K562 (cell line): Measurements from ENCODE around the gene PPM1F. TPM values are rescaled to one million over a fixed set of nuclear protein-coding genes. Genes with fewer than 3 reads are reported as not detected.

Experiments
- ATAC-seq: fragments of 200-7000 bp; cut with Tn5 transposase; 3 replicates; pipeline ENCODE4 v1.9.1; 2020; ENCODE audit warnings: moderate library complexity
- BruUV-seq: library from RNA; stranded (reverse); fragments of 400-500 nt; replicated peaks from 2 replicates; lab custom pipeline; 2021; lab: Mats Ljungman, UMichigan
- CTCF ChIA-PET: fragments of 300-600 bp; formaldehyde crosslinking; extraction: SDS; loops from one replicate; lab custom pipeline; 2021; ENCODE audit warnings: low intra/inter-chr PET ratio; lab: Yijun Ruan, JAX
- POLR2A ChIA-PET: fragments of 300-600, 350-650 bp; sonication (Branson Sonifier 250); formaldehyde crosslinking; extraction: SDS; loops from one replicate; lab custom pipeline; 2021; ENCODE audit warnings: antibody characterized with exemption, inconsistent platforms; lab: Yijun Ruan, JAX
- DNase-seq, 4 experiments: peaks; one replicate each; pipeline versions ENCODE4 v3.0.0 to v3.0.0-alpha.2; 2011 to 2018; ENCODE audit warnings: low spot score in 3 of 4, mixed read lengths in 3 of 4; ENCODE audit errors: extremely low read depth in 1 of 4
- FAIRE-seq: peaks from 2 replicates; lab custom pipeline; 2011; peaks lifted over from hg19 to GRCh38; lab: Jason Lieb, UNC
- H2AFZ ChIP-seq: 2 replicates; pipeline ENCODE4 v1.6.0; 2011; ENCODE audit warnings: low read depth, low read length, control low read depth, inconsistent platforms
- H3K27ac ChIP-seq: fragments of 200-600 bp; 3 replicates; pipeline ENCODE4 v1.8.0; 2011; ENCODE audit warnings: low read depth, mild to moderate bottlenecking, control low read depth, inconsistent platforms, low read length, moderate library complexity, mixed read lengths; ENCODE audit errors: extremely low read depth
- H3K27me3 ChIP-seq, 2 experiments: fragments of 300-600 bp in 1 of 2; 2 replicates in 1 of 2; 3 replicates in 1 of 2; pipeline versions ENCODE4 v1.6.0 to v1.8.0; 2011; ENCODE audit warnings: inconsistent platforms in 2 of 2, low read length in 2 of 2, mild to moderate bottlenecking in 1 of 2, mixed read lengths in 1 of 2, moderate library complexity in 1 of 2; ENCODE audit not compliant: control insufficient read depth in 2 of 2, insufficient read depth in 2 of 2
- H3K36me3 ChIP-seq: fragments of 300-600 bp; 3 replicates; pipeline ENCODE4 v1.8.0; 2011; ENCODE audit warnings: mild to moderate bottlenecking, low read length, inconsistent platforms; ENCODE audit not compliant: control insufficient read depth, insufficient read depth
- H3K4me1 ChIP-seq, 2 experiments: fragments of 200-600 bp in 1 of 2; replicated peaks in 1 of 2; 2 replicates in 1 of 2; 3 replicates in 1 of 2; pipeline versions ENCODE4 v1.5.1 to v1.8.0; 2011; ENCODE audit warnings: inconsistent platforms in 2 of 2, low read length in 2 of 2, mild to moderate bottlenecking in 1 of 2, mixed read lengths in 1 of 2, moderate library complexity in 1 of 2; ENCODE audit not compliant: control insufficient read depth in 2 of 2, insufficient read depth in 2 of 2
- H3K4me2 ChIP-seq: 2 replicates; pipeline ENCODE4 v1.6.1; 2011; ENCODE audit warnings: low read length, control low read depth, inconsistent platforms, mixed read lengths; ENCODE audit not compliant: insufficient read depth
- H3K4me3 ChIP-seq: fragments of 200-600 bp; sonication (generic), shearing (Covaris generic); 2 replicates; pipeline ENCODE4 v1.5.1; 2016; ENCODE audit warnings: control low read depth, inconsistent platforms
- H3K79me2 ChIP-seq: fragments of 200-600 bp; 3 replicates; pipeline ENCODE4 v1.8.0; 2011; ENCODE audit warnings: low read length, inconsistent platforms; ENCODE audit not compliant: control insufficient read depth, insufficient read depth
- H3K9ac ChIP-seq, 2 experiments: 2 replicates each; pipeline versions ENCODE4 v1.6.0 to v1.6.1; 2011; ENCODE audit warnings: low read depth in 2 of 2, low read length in 2 of 2, control low read depth in 1 of 2, inconsistent platforms in 1 of 2, mild to moderate bottlenecking in 1 of 2, mixed read lengths in 1 of 2; ENCODE audit not compliant: insufficient read depth in 1 of 2
- H3K9me1 ChIP-seq: one replicate; pipeline ENCODE4 v1.6.0; 2011; ENCODE audit warnings: inconsistent platforms, mild to moderate bottlenecking, low read length, moderate library complexity; ENCODE audit not compliant: control insufficient read depth, insufficient read depth
- H3K9me3 ChIP-seq: replicated peaks from 2 replicates; pipeline ENCODE4 v1.5.1; 2011; ENCODE audit warnings: low read depth, low read length, inconsistent platforms; ENCODE audit not compliant: control insufficient read depth, insufficient read depth
- H4K20me1 ChIP-seq: replicated peaks from 2 replicates; pipeline ENCODE4 v1.6.1; 2011; ENCODE audit warnings: low read length, inconsistent platforms, mixed read lengths; ENCODE audit not compliant: control insufficient read depth, insufficient read depth
- ARHGAP35 ChIP-seq: fragments of 450-650 bp; IDR thresholded peaks from 2 replicates; pipeline ENCODE4 v1.6.1; 2018; ENCODE audit not compliant: partially characterized antibody
- ARNT ChIP-seq, 2 experiments: fragments of 450-650 bp; IDR thresholded peaks; 2 replicates each; pipeline ENCODE4 v1.6.1; 2016; ENCODE audit warnings: mild to moderate bottlenecking in 1 of 2
- EHMT2 ChIP-seq: fragments of 450-650 bp; IDR thresholded peaks from 2 replicates; pipeline ENCODE4 v1.6.1; 2018; ENCODE audit warnings: antibody characterized with exemption
- EP300 ChIP-seq: IDR thresholded peaks from 2 replicates; pipeline ENCODE4 v1.6.1; 2012; ENCODE audit warnings: low read length, improper control_type of control experiment
- EP400 ChIP-seq: fragments of 450-650 bp; IDR thresholded peaks from 2 replicates; pipeline ENCODE4 v1.6.1; 2017; ENCODE audit warnings: antibody characterized with exemption, mild to moderate bottlenecking, moderate library complexity
- KLF1 ChIP-seq: fragments of 450-650 bp; IDR thresholded peaks from 2 replicates; pipeline ENCODE4 v1.6.1; 2016; ENCODE audit warnings: missing genetic modification characterization, missing compliant biosample characterization
- NFE2L1 ChIP-seq: fragments of 450-650 bp; IDR thresholded peaks from 2 replicates; pipeline ENCODE4 v1.6.1; 2016; ENCODE audit warnings: missing genetic modification characterization, low read depth, mild to moderate bottlenecking, missing compliant biosample characterization, moderate library complexity, borderline replicate concordance
- NFIX ChIP-seq: fragments of 250-450 bp; sonication (Bioruptor Pico); IDR thresholded peaks from 2 replicates; pipeline ENCODE4 v1.4.0; 2020; ENCODE audit warnings: low read depth, mild to moderate bottlenecking, moderate library complexity
- NR1H2 ChIP-seq: sonication (generic); formaldehyde crosslinking; IDR thresholded peaks from 2 replicates; pipeline ENCODE4 v1.4.0; 2020; ENCODE audit warnings: mild to moderate bottlenecking, missing genetic modification reagents
- PHF20 ChIP-seq: fragments of 450-650 bp; IDR thresholded peaks from 2 replicates; pipeline ENCODE4 v1.6.1; 2018; ENCODE audit not compliant: partially characterized antibody
- SAP30 ChIP-seq: fragments of 200-600 bp; sonication (generic); IDR thresholded peaks from 2 replicates; pipeline ENCODE4 v1.6.1; 2012; ENCODE audit warnings: borderline replicate concordance, low read depth, mild to moderate bottlenecking, moderate library complexity, low read length, control low read depth, inconsistent platforms; ENCODE audit not compliant: insufficient read depth, poor library complexity, severe bottlenecking
- SMARCA4 ChIP-seq: fragments of 450-650 bp; IDR thresholded peaks from 2 replicates; pipeline ENCODE4 v1.6.1; 2016
- SNRNP70 ChIP-seq: fragments of 200-400 bp; formaldehyde crosslinking; optimal IDR thresholded peaks from 2 replicates; pipeline ENCODE3; 2017; ENCODE audit warnings: low read depth, low read length
- TEAD1 ChIP-seq, 2 experiments: fragments of 450-650 bp in 1 of 2; sonication (generic) in 1 of 2; formaldehyde crosslinking; IDR thresholded peaks; 2 replicates each; pipeline versions ENCODE4 v1.4.0 to v1.8.0; 2020 to 2022; ENCODE audit warnings: mild to moderate bottlenecking in 2 of 2, missing genetic modification reagents in 1 of 2
- YBX1 ChIP-seq: fragments of 450-650 bp; IDR thresholded peaks from 2 replicates; pipeline ENCODE4 v1.7.1; 2016; ENCODE audit warnings: mild to moderate bottlenecking
- ZNF212 ChIP-seq: fragments of 450-650 bp; formaldehyde crosslinking; IDR thresholded peaks from 2 replicates; pipeline ENCODE4 v1.4.0; 2020; ENCODE audit warnings: mild to moderate bottlenecking
- ZNF217 ChIP-seq: sonication (generic); formaldehyde crosslinking; IDR thresholded peaks from 2 replicates; pipeline ENCODE4 v1.8.0; 2022; ENCODE audit warnings: mild to moderate bottlenecking, missing genetic modification reagents
- ZNF324 ChIP-seq: fragments of 250-450 bp; sonication (Bioruptor Pico); IDR thresholded peaks from 2 replicates; pipeline ENCODE4 v1.4.0; 2020; ENCODE audit warnings: mild to moderate bottlenecking
- ZNF436 ChIP-seq: fragments of 250-450, 450-650 bp; sonication (Bioruptor Pico); formaldehyde crosslinking; IDR thresholded peaks from 2 replicates; pipeline ENCODE4 v1.7.0; 2020; ENCODE audit warnings: mild to moderate bottlenecking
- ZNF699 ChIP-seq: fragments of 250-450 bp; sonication (Bioruptor Pico); IDR thresholded peaks from 2 replicates; pipeline ENCODE4 v1.8.0; 2021; ENCODE audit warnings: mild to moderate bottlenecking, moderate library complexity; ENCODE audit not compliant: insufficient replicate concordance
- in situ Hi-C: fragments of 300-500 bp; cut with MboI; formaldehyde crosslinking; loops from 4 replicates; pipeline ENCODE4 v1.15.0; 2018; ENCODE audit warnings: inconsistent platforms, mixed read lengths
- intact Hi-C: fragments of 100-400 bp; cut with micrococcal nuclease; formaldehyde crosslinking; loops from 2 replicates; pipeline ENCODE4 v1.14.2; 2022
- polyA plus RNA-seq, 8 experiments: library from polyadenylated mRNA; depleted of rRNA in 4 of 8; stranded (reverse) in 5 of 8; unstranded in 3 of 8; fragments of >200 nt; fragmentation: Nextera tagmentation in 2 of 8; fragmentation: Illumina TruSeq in 1 of 8; extraction: Ambion mirVana in 2 of 8; extraction: Trizol in 1 of 8; gene quantifications; 2 replicates each; pipeline versions ENCODE4 v1.2.1 to v1.2.3, GENCODE V29; 2011 to 2014; ENCODE audit warnings: inconsistent platforms in 1 of 8, missing spikeins in 1 of 8
- total RNA-seq, 7 experiments: library from RNA; depleted of rRNA in 6 of 7; stranded (reverse); fragments of >200 nt in 6 of 7; fragmentation: Illumina TruSeq in 2 of 7; extraction: Trizol in 2 of 7; gene quantifications; 2 replicates each; pipeline versions ENCODE4 v1.2.1 to v1.2.3, GENCODE V29; 2011 to 2021; ENCODE audit warnings: low replicate concordance in 1 of 7
- TF ChIP-seq, protein P1 (sequence below): sonication (generic); formaldehyde crosslinking; IDR thresholded peaks from 2 replicates; pipeline ENCODE4 v1.5.0; 2020; ENCODE audit warnings: missing genetic modification reagents
- TF ChIP-seq, protein P2 (sequence below): fragments of 450-650 bp; formaldehyde crosslinking; IDR thresholded peaks from 2 replicates; pipeline ENCODE4 v1.4.0; 2022; ENCODE audit warnings: missing genetic modification characterization

The PPM1F gene
- total and polyA plus RNA-seq, 9 of the 15 experiments (the other 6 are each of a cell fraction or from before 2014, with no cell fraction given) = 2.1 to 159 (median 64.0) TPM

DNA sequence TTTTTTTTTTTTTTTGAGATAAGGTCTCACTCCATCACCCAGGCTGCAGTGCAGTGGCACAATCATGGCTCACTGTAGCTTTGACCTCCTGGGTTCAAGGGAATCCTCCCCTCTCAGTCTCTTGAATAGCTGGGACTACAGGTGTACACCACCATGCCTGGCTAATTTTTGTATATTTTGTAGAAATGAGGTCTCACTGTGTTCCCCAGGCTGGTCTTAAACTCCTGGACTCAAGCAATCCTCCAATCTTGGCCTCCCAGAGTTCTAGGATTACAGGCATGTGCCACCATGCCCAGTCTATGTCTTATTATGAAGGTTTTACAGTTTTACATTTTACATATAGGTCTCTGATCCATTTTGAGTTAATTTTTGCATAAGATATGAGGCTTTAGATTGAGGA lies 64.8 kb downstream of the PPM1F start:
- BruUV-seq = no TSS peak
- intact Hi-C loops = no loop called here
- Histone ChIP-seq H3K4me3 (no peak overlapping the region), H3K9ac (no peak overlapping the region), H3K27ac (no peak overlapping the region), H3K79me2 (no peaks in the 10 kb centered on the region), H4K20me1 (no peaks in the 10 kb centered on the region), H3K4me1 (no peaks in the 10 kb centered on the region; a peak in 2 of 5 replicates), H2AFZ (no peak overlapping the region), H3K27me3 (peaks cover 2 to 4% of the 10 kb centered on the region in 2 experiments; a peak in 2 of 5 replicates), H3K9me3 (no peaks in the 10 kb centered on the region), H3K9me1 (no peaks in the 10 kb centered on the region), H3K36me3 (no peaks in the 10 kb centered on the region), H3K4me2 (no peak overlapping the region)
- no peak for DNase-seq
- CTCF ChIA-PET = no interaction called here
- no peak for FAIRE-seq
- in situ Hi-C loops = no loop called here
- ATAC-seq = no peak
- POLR2A ChIA-PET = interaction anchor here (0.7 to 3.1 kb wide), 9 partner anchors 10 to 167 kb away, joined by 3 to 20 read pairs (median 3); partner anchors contain the start of gene MAPK1
- TF ChIP-seq ZNF324 (CRISPR knock-in tag) = no peak
- no peak for TF ChIP-seq EP400
- peak; percentile 50 for TF ChIP-seq ARHGAP35
- no peak for TF ChIP-seq ARNT (IDR thresholded peaks at IDR 0.05)
- TF ChIP-seq ZNF699 (CRISPR knock-in tag) = no peak
- TF ChIP-seq ZNF217 (CRISPR knock-in tag) = no peak
- no peak for TF ChIP-seq NFE2L1 (tag)
- TF ChIP-seq TEAD1 (CRISPR knock-in tag; IDR thresholded peaks at IDR 0.05) = no peak
- no peak for TF ChIP-seq ZNF212 (CRISPR knock-in tag)
- TF ChIP-seq ZNF436 = 0 out of 2 replicates have a peak, but pooled peaks have one; percentile 67
- TF ChIP-seq PHF20 = no peak
- no peak for TF ChIP-seq EHMT2
- no peak for TF ChIP-seq NR1H2 (CRISPR knock-in tag)
- TF ChIP-seq YBX1 = no peak
- no peak for TF ChIP-seq KLF1
- TF ChIP-seq NFIX (CRISPR knock-in tag) = no peak
- TF ChIP-seq SMARCA4 = no peak
- TF ChIP-seq EP300 = no peak
- TF ChIP-seq SNRNP70 = no peak
- TF ChIP-seq, protein P1, sequence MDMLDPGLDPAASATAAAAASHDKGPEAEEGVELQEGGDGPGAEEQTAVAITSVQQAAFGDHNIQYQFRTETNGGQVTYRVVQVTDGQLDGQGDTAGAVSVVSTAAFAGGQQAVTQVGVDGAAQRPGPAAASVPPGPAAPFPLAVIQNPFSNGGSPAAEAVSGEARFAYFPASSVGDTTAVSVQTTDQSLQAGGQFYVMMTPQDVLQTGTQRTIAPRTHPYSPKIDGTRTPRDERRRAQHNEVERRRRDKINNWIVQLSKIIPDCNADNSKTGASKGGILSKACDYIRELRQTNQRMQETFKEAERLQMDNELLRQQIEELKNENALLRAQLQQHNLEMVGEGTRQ (CRISPR knock-in tag) = peak; percentile 8; the same call in 1 of the 2 replicates
- TF ChIP-seq SAP30 = no peak
- TF ChIP-seq, protein P2, sequence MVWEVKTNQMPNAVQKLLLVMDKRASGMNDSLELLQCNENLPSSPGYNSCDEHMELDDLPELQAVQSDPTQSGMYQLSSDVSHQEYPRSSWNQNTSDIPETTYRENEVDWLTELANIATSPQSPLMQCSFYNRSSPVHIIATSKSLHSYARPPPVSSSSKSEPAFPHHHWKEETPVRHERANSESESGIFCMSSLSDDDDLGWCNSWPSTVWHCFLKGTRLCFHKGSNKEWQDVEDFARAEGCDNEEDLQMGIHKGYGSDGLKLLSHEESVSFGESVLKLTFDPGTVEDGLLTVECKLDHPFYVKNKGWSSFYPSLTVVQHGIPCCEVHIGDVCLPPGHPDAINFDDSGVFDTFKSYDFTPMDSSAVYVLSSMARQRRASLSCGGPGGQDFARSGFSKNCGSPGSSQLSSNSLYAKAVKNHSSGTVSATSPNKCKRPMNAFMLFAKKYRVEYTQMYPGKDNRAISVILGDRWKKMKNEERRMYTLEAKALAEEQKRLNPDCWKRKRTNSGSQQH (CRISPR knock-in tag) = no peak
